WI38 (cell line): ENCODE results near the gene PURB.
"Not testable (repeated sequence)": the region's sequence is repeated elsewhere in the genome, so short reads cannot be mapped to it uniquely, and the experiment has no call there.

Experiments used
- H3K4me3 ChIP-seq: 2 replicates; pipeline ENCODE4 v1.5.1; 2011; ENCODE audit warnings: low read depth, mild to moderate bottlenecking, control low read depth, low read length
- TF ChIP-seq, protein P1 (sequence below): IDR thresholded peaks from 2 replicates; pipeline ENCODE4 v1.5.1; 2012; ENCODE audit warnings: low read depth, mild to moderate bottlenecking, control low read depth, low read length

PURB gene

DNA sequence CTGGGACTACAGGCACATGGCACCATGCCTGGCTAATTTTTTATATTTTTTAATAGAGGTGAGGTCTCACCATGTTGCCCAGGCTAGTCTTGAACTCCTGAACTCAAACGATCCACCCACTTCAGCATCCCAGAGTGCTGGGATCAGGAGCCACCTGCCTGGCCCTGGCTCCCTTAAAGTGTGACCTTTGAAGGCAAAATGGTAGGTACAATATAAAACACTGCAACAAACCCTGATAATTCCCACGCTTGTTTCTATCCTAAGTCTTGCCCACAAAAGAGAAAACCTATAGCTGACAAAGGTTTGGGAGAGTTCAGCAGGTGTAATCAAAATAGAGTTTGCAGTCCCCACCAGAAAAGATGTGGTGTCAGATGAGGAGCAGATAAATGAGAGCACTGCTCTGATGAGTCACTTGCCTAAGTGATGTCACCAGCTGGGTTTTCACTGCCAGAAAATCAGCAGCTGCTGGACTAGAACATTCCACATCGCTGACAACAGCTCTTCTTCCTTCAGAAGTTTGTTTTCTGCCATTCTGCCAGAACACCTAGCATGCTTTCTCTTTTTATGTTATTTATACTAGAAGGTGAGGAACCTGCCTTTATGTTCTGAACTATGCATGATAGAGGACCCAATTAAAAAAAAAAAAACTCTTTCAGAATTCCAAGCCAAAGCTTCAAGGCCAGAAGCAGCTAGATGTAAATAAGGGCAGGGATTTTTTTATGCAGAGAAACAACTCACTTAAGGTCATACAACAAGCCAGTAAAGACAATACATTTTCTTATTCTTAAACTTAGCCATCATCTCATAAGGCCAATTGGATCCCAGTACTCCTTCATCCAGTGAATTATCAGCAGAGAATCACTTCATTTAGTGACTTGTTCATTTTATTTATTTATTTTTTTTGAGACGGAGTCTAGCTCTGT, 18.0 kb downstream of the PURB start:
- TF ChIP-seq, protein P1, sequence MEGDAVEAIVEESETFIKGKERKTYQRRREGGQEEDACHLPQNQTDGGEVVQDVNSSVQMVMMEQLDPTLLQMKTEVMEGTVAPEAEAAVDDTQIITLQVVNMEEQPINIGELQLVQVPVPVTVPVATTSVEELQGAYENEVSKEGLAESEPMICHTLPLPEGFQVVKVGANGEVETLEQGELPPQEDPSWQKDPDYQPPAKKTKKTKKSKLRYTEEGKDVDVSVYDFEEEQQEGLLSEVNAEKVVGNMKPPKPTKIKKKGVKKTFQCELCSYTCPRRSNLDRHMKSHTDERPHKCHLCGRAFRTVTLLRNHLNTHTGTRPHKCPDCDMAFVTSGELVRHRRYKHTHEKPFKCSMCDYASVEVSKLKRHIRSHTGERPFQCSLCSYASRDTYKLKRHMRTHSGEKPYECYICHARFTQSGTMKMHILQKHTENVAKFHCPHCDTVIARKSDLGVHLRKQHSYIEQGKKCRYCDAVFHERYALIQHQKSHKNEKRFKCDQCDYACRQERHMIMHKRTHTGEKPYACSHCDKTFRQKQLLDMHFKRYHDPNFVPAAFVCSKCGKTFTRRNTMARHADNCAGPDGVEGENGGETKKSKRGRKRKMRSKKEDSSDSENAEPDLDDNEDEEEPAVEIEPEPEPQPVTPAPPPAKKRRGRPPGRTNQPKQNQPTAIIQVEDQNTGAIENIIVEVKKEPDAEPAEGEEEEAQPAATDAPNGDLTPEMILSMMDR = no peak
- no peak overlapping the region for H3K4me3 ChIP-seq

DNA sequence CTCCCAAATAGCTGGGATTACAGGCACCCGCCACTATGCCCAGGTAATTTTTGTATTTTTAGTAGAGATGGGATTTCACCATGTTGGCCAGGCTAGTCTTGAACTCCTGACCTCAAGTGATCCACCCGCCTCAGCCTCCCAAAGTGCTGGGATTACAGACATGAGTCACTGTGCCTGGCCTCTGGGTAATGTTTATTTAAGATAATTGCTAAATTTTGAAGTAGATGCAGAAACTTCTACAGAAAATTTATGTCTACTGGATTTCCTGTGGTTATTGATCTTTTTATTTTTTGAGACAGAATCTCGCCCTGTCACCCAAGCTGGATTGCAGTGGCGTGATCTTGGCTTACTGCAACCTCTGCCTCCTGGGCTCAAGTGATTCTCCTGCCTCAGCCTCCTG, 23.4 kb downstream of the PURB start:
- not testable (repeated sequence) for H3K4me3 ChIP-seq

DNA sequence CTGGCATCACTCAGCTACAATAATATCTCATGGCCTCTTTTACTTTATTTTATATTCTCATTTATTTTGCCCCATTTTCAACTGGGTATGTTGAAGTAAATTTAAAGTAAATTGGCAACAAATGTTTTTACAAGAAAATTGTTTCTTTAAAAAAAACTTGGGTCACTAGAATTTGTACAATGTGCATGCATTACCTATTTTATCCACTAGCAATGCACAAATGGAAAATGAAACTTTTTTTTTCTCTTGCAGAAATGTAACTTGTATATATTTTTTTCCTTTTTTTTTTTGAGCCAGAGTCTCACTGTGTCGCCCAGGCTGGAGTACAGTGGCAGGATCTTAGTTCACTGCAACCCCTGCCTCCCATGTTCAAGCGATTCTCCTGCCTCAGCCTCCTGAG, 27.2 kb downstream of the PURB start:
- TF ChIP-seq, protein P1 = no peak
- no peak overlapping the region for H3K4me3 ChIP-seq

DNA sequence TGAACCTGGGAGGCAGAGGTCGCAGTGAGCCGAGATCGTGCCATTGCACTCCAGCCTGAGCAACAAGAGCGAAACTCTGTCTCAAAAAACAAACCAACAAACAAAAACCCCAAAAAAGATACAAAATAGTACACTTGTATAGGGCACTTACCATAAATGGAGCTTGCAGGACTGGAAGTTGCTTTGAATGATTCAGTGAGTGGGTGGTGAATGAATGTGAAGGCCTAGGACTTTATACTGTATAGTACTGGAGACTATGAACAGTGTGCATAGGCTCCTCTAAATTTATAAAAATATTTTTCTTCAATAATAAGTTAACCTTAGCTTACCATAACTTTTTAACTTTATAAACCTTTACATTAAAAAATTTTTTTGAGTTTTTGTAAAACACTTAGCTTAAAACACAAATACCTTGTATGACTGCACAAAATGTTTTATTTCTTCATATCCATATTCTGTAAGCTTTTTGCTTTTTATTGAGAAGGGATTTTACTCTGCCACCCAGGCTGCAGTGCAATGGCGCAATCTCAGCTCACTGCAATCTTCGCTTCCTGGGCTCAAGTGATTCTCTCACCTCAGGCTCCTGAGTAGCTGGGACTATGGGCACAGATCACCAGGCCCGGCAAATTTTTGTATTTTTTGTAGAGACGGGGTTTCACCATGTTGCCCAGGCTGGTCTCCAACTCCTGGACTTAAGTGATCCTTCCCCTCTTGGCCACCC, 30.5 kb downstream of the PURB start:
- TF ChIP-seq, protein P1 = no peak

DNA sequence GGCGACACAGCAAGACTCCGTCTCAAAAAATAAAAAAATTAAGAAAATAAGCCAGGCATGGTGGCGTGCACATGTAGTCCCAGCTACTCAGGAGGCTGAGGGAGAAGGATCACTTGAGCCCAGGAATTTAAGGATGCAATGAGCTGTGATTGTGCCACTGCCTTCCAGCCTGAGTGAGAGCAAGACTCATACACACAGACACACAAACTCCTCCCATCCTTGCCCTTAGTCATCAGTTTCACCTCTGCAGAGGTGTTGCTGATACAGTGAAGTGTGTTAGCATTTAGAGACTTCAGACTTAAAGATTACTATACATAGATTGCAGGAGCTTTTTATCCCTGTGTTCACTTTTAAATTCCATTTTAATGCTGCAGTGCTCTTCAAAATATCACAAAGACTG, 31.9 kb downstream of the PURB start:
- TF ChIP-seq, protein P1 = no peak
- no peak overlapping the region for H3K4me3 ChIP-seq

More for the DNA sequence above, 30.5 kb downstream of the PURB start:
- no peak overlapping the region for H3K4me3 ChIP-seq

DNA sequence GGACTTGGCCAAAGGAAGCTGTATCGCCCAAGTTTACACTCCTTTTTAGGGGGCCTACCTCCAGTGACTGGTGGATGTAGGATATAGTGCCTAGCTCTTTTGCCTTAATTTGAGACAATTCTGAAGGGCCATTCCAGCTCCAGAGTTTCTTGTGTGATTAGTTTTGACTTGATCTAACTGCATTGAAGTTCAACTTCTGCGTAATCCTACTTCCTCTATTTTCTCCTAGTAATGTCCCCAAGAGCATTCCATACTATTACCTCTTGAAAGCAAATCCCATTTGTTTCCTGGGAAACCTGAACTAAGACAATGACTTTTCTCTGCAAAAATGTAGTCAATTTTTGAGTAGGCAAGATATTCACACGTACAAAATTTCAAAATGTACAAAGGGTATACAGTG, 32.7 kb downstream of the PURB start:
- TF ChIP-seq, protein P1 = no peak
- no peak overlapping the region for H3K4me3 ChIP-seq

DNA sequence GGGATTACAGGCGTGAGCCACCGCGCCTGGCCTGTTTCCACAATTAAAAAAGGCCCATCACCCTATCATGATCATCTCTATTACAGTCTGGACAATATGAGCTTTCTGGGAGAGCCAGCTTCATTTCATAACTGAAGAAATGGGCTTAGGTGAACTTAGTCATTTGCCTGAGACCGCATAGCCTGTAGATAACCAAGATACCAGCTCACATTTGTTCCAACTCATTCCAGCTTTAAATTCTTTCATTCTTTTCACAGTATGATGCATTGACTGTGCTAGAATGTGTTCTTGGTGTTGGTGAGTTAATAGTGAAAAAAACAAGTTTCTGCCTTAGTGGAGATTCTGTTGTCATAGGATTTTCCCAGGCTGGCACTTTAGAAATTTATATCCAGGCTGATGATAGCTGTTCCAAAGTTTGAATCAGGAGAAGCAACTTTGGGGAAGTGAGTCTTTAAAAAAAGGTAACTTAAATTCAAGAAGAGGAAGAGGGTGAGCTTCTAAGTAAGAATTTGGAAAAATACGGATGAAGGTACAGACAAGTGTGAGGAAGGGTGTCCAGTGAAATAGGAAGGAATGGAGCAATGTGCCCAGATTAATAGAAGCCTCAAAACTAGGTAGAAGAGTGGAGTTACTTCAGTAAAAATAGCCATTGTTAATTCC, 35.3 kb downstream of the PURB start:
- TF ChIP-seq, protein P1 = no peak
- no peak overlapping the region for H3K4me3 ChIP-seq
